H1 (cell line): ENCODE measurements around the gene ALG2. TPM values are rescaled to one million over a fixed set of nuclear protein-coding genes. Genes with fewer than 3 reads are reported as not detected.
A peak's percentile ranks its signal among the peaks of the same experiment; 100 is the strongest.

Experiments
- CTCF ChIA-PET: fragments of 300-600 bp; sonication (Branson Sonifier 250); formaldehyde crosslinking; loops from one replicate; lab custom pipeline; 2021; ENCODE audit not compliant: partially characterized antibody; lab: Charles Lee
- POLR2A ChIA-PET: fragments of 300-600 bp; sonication (Branson Sonifier 250); formaldehyde crosslinking; loops from one replicate; lab custom pipeline; 2021; ENCODE audit warnings: inconsistent platforms; ENCODE audit not compliant: partially characterized antibody; lab: Charles Lee
- DNase-seq, 2 experiments: peaks; one replicate each; pipeline versions ENCODE4 v3.0.0 to v3.0.0-alpha.2; 2010 to 2022; ENCODE audit warnings: low spot score in 2 of 2, low read depth in 1 of 2, mixed read lengths in 1 of 2
- FAIRE-seq: peaks from 2 replicates; lab custom pipeline; 2011; peaks lifted over from hg19 to GRCh38; lab: Jason Lieb, UNC
- H2AFZ ChIP-seq: 2 replicates; pipeline ENCODE4 v1.8.1; 2012; ENCODE audit warnings: low read length, inconsistent platforms
- H2AK5ac ChIP-seq: 2 replicates; pipeline ENCODE4 v1.6.1; 2013; ENCODE audit warnings: low read depth, low read length
- H2BK120ac ChIP-seq: replicated peaks from 2 replicates; pipeline ENCODE3; 2013; ENCODE audit warnings: low read depth, low read length, inconsistent platforms
- H2BK12ac ChIP-seq: 2 replicates; pipeline ENCODE4 v1.6.1; 2013; ENCODE audit warnings: low read depth, low read length
- H2BK15ac ChIP-seq: 2 replicates; pipeline ENCODE4 v1.6.1; 2013; ENCODE audit warnings: low read length
- H2BK20ac ChIP-seq: 2 replicates; pipeline ENCODE4 v1.6.1; 2013; ENCODE audit warnings: low read length
- H2BK5ac ChIP-seq: 2 replicates; pipeline ENCODE4 v1.6.1; 2013; ENCODE audit warnings: low read depth, low read length
- H3K14ac ChIP-seq: 2 replicates; pipeline ENCODE4 v1.6.1; 2013; ENCODE audit warnings: inconsistent platforms; ENCODE audit not compliant: insufficient read length
- H3K18ac ChIP-seq: 2 replicates; pipeline ENCODE4 v1.6.1; 2013; ENCODE audit warnings: low read length; ENCODE audit errors: extremely low read depth
- H3K23ac ChIP-seq: 2 replicates; pipeline ENCODE4 v1.6.1; 2013; ENCODE audit warnings: inconsistent platforms; ENCODE audit not compliant: insufficient read length
- H3K23me2 ChIP-seq: 2 replicates; pipeline ENCODE4 v1.6.1; 2013; ENCODE audit warnings: low read depth, low read length
- H3K27ac ChIP-seq: 2 replicates; pipeline ENCODE4 v1.6.1; 2011; ENCODE audit warnings: low read depth, low read length, inconsistent platforms
- H3K27me3 ChIP-seq, 4 experiments: replicated peaks in 1 of 4; 1 replicate in 1 of 4; 2 replicates in 3 of 4; pipeline versions ENCODE4 v1.6.1 to v1.8.1; 2011 to 2013; ENCODE audit warnings: low read length in 3 of 4, mild to moderate bottlenecking in 3 of 4, inconsistent platforms in 2 of 4, mixed read lengths in 2 of 4, moderate library complexity in 1 of 4; ENCODE audit not compliant: control insufficient read depth in 3 of 4, insufficient read depth in 3 of 4; ENCODE audit errors: extremely low read depth in 1 of 4
- H3K36me3 ChIP-seq, 4 experiments: 2 replicates each; pipeline versions ENCODE4 v1.6.1 to v1.8.1; 2011 to 2013; ENCODE audit warnings: mild to moderate bottlenecking in 4 of 4, low read length in 3 of 4, moderate library complexity in 2 of 4, control low read depth in 1 of 4, inconsistent platforms in 1 of 4; ENCODE audit not compliant: insufficient read depth in 4 of 4, control insufficient read depth in 2 of 4
- H3K4ac ChIP-seq: replicated peaks from 2 replicates; pipeline ENCODE3; 2013; ENCODE audit warnings: low read length, low read depth, mixed read lengths, inconsistent platforms; ENCODE audit not compliant: insufficient read length
- H3K4me1 ChIP-seq, 4 experiments: replicated peaks in 1 of 4; 1 replicate in 1 of 4; 2 replicates in 3 of 4; pipeline versions ENCODE4 v1.6.1 to v1.8.1; 2011 to 2013; ENCODE audit warnings: low read length in 3 of 4, inconsistent platforms in 2 of 4, mixed read lengths in 1 of 4; ENCODE audit not compliant: insufficient read depth in 4 of 4, control insufficient read depth in 3 of 4
- H3K4me2 ChIP-seq, 2 experiments: 2 replicates each; pipeline versions ENCODE4 v1.6.1 to v1.8.1; 2011 to 2013; ENCODE audit warnings: low read depth in 2 of 2, low read length in 2 of 2, control low read depth in 1 of 2, inconsistent platforms in 1 of 2, mild to moderate bottlenecking in 1 of 2; ENCODE audit not compliant: insufficient read depth in 1 of 2
- H3K4me3 ChIP-seq, 4 experiments: fragments of 200-600, 300-600 bp in 1 of 4; sonication (generic), shearing (Covaris generic), sonication (Bioruptor Twin) in 1 of 4; 2 replicates each; pipeline versions ENCODE4 v1.5.1 to v1.8.1; 2011 to 2016; ENCODE audit warnings: low read length in 4 of 4, low read depth in 3 of 4, control low read depth in 2 of 4, inconsistent platforms in 2 of 4, mild to moderate bottlenecking in 2 of 4, mixed read lengths in 1 of 4, moderate library complexity in 1 of 4; ENCODE audit not compliant: insufficient read depth in 2 of 4; ENCODE audit errors: extremely low read depth in 1 of 4
- H3K56ac ChIP-seq: replicated peaks from 2 replicates; pipeline ENCODE3; 2013; ENCODE audit warnings: low read depth, mild to moderate bottlenecking, mixed read lengths, low read length, inconsistent platforms; ENCODE audit not compliant: insufficient read length
- H3K79me1 ChIP-seq: 2 replicates; pipeline ENCODE4 v1.6.1; 2013; ENCODE audit warnings: low read depth, low read length, control low read depth
- H3K79me2 ChIP-seq, 2 experiments: 2 replicates each; pipeline versions ENCODE4 v1.6.1 to v1.8.1; 2012 to 2013; ENCODE audit warnings: low read length in 2 of 2, mild to moderate bottlenecking in 2 of 2, inconsistent platforms in 1 of 2; ENCODE audit not compliant: insufficient read depth in 2 of 2, control insufficient read depth in 1 of 2
- H3K9ac ChIP-seq, 4 experiments: replicated peaks in 1 of 4; 1 replicate in 1 of 4; 2 replicates in 3 of 4; pipeline versions ENCODE4 v1.6.1 to v1.8.1; 2011 to 2013; ENCODE audit warnings: low read depth in 3 of 4, low read length in 3 of 4, control low read depth in 2 of 4, mild to moderate bottlenecking in 2 of 4, moderate library complexity in 2 of 4, inconsistent platforms in 1 of 4; ENCODE audit errors: extremely low read depth in 1 of 4
- H3K9me3 ChIP-seq, 2 experiments: 2 replicates each; pipeline versions ENCODE4 v1.6.1 to v1.8.1; 2012 to 2013; ENCODE audit warnings: mild to moderate bottlenecking in 2 of 2, moderate library complexity in 2 of 2, control low read depth in 1 of 2, inconsistent platforms in 1 of 2, low read depth in 1 of 2, low read length in 1 of 2, mixed read lengths in 1 of 2; ENCODE audit not compliant: insufficient read depth in 2 of 2
- H4K20me1 ChIP-seq, 2 experiments: replicated peaks in 1 of 2; 2 replicates each; pipeline versions ENCODE3 to v1.8.1; 2011 to 2013; ENCODE audit warnings: inconsistent platforms in 2 of 2, low read length in 2 of 2, mild to moderate bottlenecking in 1 of 2; ENCODE audit not compliant: insufficient read depth in 2 of 2, control insufficient read depth in 1 of 2
- H4K5ac ChIP-seq: 2 replicates; pipeline ENCODE4 v1.6.1; 2013; ENCODE audit warnings: low read length, low read depth, mixed read lengths, inconsistent platforms; ENCODE audit not compliant: insufficient read length
- H4K8ac ChIP-seq: 2 replicates; pipeline ENCODE4 v1.8.0; 2013; ENCODE audit warnings: mild to moderate bottlenecking, moderate library complexity, low read length, inconsistent platforms; ENCODE audit not compliant: insufficient read depth; ENCODE audit errors: extremely low read depth
- H4K91ac ChIP-seq: replicated peaks from 2 replicates; pipeline ENCODE3; 2013; ENCODE audit warnings: low read length, mixed read lengths, inconsistent platforms; ENCODE audit not compliant: insufficient read length
- KDM1A ChIP-seq: fragments of 200-600, 300-600 bp; sonication (generic); IDR thresholded peaks from 2 replicates; pipeline ENCODE4 v1.7.1; 2016; ENCODE audit warnings: mild to moderate bottlenecking, low read length, borderline replicate concordance
- POLR2AphosphoS5 ChIP-seq: IDR thresholded peaks from 2 replicates; pipeline ENCODE4 v1.6.1; 2011; ENCODE audit warnings: low read depth, low read length
- WGBS, 2 experiments: shearing (Covaris generic) in 1 of 2; methylation state at CpG; one replicate each; pipeline versions ENCODE4 v1.1.6 to v1.1.7; 2013 to 2015; ENCODE audit warnings: low lambda C conversion rate in 2 of 2, mixed read lengths in 2 of 2, inconsistent platforms in 1 of 2, low coverage in 1 of 2, missing lambda C conversion rate in 1 of 2; ENCODE audit not compliant: insufficient replicate concordance in 2 of 2, insufficient coverage in 1 of 2, insufficient read length in 1 of 2; ENCODE audit errors: extremely low coverage in 1 of 2, missing lambda C conversion rate in 1 of 2; 5-methylcytosine and 5-hydroxymethylcytosine counted together
- polyA plus RNA-seq, 7 experiments: library from polyadenylated mRNA; depleted of rRNA in 3 of 7; stranded (reverse) in 5 of 7; unstranded in 2 of 7; fragments of >200 nt in 5 of 7; fragments of 200-250 nt in 2 of 7; gene quantifications; 1 replicate in 5 of 7; 2 replicates in 1 of 7; 4 replicates in 1 of 7; pipeline versions ENCODE4 v1.2.1 to v1.2.3, GENCODE V29; 2011 to 2013; ENCODE audit warnings: missing spikeins in 2 of 7, mixed read lengths in 2 of 7
- total RNA-seq: library from RNA; stranded (reverse); fragmentation: NEBNext Ultra II Directional; extraction: Animal tissue kit (Norgen Biotek cat#: 25700); gene quantifications from 2 replicates; pipeline ENCODE4 v1.2.1, GENCODE V29; 2021

The ALG2 gene
- total and polyA plus RNA-seq, 2 of the 8 experiments (the other 6 are each of a cell fraction or from before 2014, with no cell fraction given) = 27.1 to 30.7 TPM

GRCh38 chr9:99178912-99179872, 42.5 kb downstream of the ALG2 start:
- FAIRE-seq = no peak
- H3K18ac ChIP-seq = no peak overlapping the region
- H3K4ac ChIP-seq = no peak overlapping the region
- no peak overlapping the region for H2AK5ac ChIP-seq
- DNase-seq = no peak
- H3K79me1 ChIP-seq = no peaks in the 10 kb centered on the region
- H2AFZ ChIP-seq = 0 out of 2 replicates have a peak overlapping the region, but pooled peaks have one; percentile 9
- 0 out of 2 replicates have a peak overlapping the region, but pooled peaks have one; percentile 50 for H2BK12ac ChIP-seq
- H4K8ac ChIP-seq = no peak overlapping the region
- H2BK20ac ChIP-seq = no peak overlapping the region
- no peak overlapping the region for H3K4me3 ChIP-seq
- no peak overlapping the region for H3K23ac ChIP-seq
- no peak overlapping the region for H2BK120ac ChIP-seq
- no peaks in the 10 kb centered on the region for H3K79me2 ChIP-seq
- H3K27ac ChIP-seq = no peak overlapping the region
- H3K56ac ChIP-seq = no peak overlapping the region
- no peaks in the 10 kb centered on the region for H3K23me2 ChIP-seq
- H3K9me3 ChIP-seq = no peaks in the 10 kb centered on the region
- H3K14ac ChIP-seq = no peak overlapping the region
- 0 out of 7 replicates have a peak, but pooled peaks cover 0 to 2% (median 0%) of the 10 kb centered on the region in 4 experiments for H3K4me1 ChIP-seq
- ChIA-PET POLR2A (interaction anchor here (0.6 kb wide), 1 partner anchor 44 kb away, joined by 3 read pairs; no protein-coding TSS in a partner anchor), CTCF (interaction anchor here (0.7 to 2.6 kb wide), 6 partner anchors 9 to 1087 kb away, joined by 3 to 11 read pairs (median 3); no protein-coding TSS in a partner anchor)
- H3K9ac ChIP-seq = no peak overlapping the region
- no peaks in the 10 kb centered on the region for H3K36me3 ChIP-seq
- WGBS, 2 experiments = 89% methylated on average over 17 of the region's 17 CpGs; no CpG with 5 or more reads in 1 of the 2 experiments
- no peaks in the 10 kb centered on the region for H3K27me3 ChIP-seq
- no peak overlapping the region for H3K4me2 ChIP-seq
- no peak overlapping the region for H4K5ac ChIP-seq
- H4K20me1 ChIP-seq = no peaks in the 10 kb centered on the region
- TF ChIP-seq POLR2AphosphoS5 (no peak), KDM1A (0 out of 2 replicates have a peak, but pooled peaks have one; percentile 21)
- no peak overlapping the region for H2BK15ac ChIP-seq
- H4K91ac ChIP-seq = no peak overlapping the region
- no peak overlapping the region for H2BK5ac ChIP-seq
